Measurements from ENCODE around the gene NOL8.

Gene NOL8

GRCh38 chr9:92263131-92263530, 62.0 kb downstream of the NOL8 start:
- no peak for DNase-seq

GRCh38 chr9:92257327-92257726, 67.8 kb downstream of the NOL8 start:
- no peak for DNase-seq

GRCh38 chr9:92254381-92255337, 70.5 kb downstream of the NOL8 start:
- DNase-seq, result no peak

- no peak for DNase-seq
These were observed 71.5 kb downstream of the NOL8 start for GRCh38 chr9:92253656-92254055.

- no peak for DNase-seq
These were observed 77.2 kb downstream of the NOL8 start for GRCh38 chr9:92247981-92248380.

All from NCI-H82 (cell line).